GM18907 (cell line): ENCODE data around the gene ZNF391.
"Not testable (repeated sequence)": the region's sequence is repeated elsewhere in the genome, so short reads cannot be mapped to it uniquely, and the experiment has no call there.

Source experiments
- ATAC-seq: cut with Tn5 transposase; IDR thresholded peaks from one replicate; pipeline ENCODE4 v1.9.1; 2021; ENCODE audit warnings: mild to moderate bottlenecking, moderate library complexity; ENCODE audit not compliant: unreplicated experiment

The ZNF391 gene

DNA sequence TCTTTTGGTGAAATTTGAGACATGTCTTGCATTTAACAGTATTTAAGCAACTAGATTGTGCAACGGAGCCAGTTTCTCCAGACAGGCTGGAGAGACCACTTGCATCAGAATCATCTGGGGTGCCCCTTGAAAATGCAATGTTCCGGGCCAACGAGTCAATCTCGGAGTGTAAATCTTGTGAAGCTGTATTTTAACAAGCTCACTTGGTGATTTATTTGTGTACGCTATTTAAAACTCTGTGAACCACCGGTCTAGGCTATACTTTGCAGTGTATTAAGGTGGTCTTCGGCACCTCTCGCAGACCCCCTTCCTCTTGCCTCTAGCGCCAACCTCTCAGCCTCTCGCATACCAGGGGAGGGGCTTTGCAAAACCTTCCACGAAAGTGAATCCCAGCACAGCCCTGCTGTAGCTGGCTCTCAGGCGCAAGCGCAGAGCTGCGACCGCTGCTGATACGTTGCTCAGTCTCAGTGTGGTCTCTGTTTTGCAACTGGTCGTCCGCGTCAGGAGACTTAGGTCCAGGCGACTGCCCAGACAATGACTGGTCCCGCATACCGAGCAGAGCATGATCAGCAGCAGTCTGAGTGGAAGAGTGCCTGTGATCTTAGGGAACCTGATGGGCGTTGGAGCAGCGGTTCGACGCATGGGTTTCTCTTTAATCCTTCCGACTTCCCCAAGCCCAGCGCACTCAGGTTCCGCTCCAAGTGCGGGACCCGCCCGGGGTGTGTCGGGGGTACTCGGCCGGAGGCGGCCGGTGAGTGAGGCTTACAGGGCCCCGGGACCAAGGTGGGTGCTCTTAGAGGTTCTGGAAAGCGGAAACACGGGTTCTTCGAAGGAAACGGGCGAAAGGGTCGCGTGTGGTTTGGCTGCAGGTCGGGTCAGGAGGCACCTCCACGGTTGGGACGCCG is at the start of gene ZNF391:
Gene ZNF391 (plus strand): TSS at position 467 of the 905 bp plus-strand sequence. CDS start 11,612 bp downstream, outside the sequence.
- peak; percentile 89 for ATAC-seq

DNA sequence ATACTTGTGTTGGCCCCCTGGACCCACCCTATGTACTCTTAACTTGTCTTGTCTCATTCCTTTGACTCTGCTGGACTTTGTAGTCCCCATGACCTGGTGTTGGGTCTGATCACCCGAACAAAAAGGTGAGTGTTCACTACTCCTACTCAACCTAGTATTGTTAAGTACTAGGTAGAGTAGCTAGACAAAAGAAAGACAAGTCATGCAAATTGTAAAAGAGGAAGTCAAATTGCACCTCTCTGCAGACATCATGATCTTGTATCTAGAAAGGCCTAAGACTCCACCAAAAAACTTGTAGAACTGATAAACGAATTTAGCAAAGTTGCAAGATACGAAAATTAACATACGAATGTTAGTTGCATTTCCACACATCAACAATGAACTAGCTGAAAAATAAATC is 35.7 kb upstream of the ZNF391 start:
- no peak for ATAC-seq

DNA sequence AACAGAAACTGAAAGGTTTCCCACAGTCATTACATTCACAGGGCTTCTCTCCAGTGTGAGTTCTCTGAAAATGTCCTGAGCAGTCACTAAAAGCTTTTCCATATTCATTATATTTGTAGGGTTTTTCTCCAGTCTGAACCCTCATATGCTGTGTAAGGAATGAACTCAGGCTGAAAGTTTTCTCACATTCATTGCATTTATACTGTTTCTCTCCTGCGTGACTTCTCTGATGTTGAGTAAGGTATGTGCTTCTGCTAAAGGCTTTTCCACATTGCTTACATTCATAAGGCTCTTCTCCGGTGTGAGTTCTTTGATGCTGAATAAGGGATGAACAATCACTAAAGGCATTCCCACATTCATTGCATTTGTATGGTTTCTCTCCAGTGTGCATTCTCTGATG is 29.8 kb upstream of the ZNF391 start:
- no peak for ATAC-seq

DNA sequence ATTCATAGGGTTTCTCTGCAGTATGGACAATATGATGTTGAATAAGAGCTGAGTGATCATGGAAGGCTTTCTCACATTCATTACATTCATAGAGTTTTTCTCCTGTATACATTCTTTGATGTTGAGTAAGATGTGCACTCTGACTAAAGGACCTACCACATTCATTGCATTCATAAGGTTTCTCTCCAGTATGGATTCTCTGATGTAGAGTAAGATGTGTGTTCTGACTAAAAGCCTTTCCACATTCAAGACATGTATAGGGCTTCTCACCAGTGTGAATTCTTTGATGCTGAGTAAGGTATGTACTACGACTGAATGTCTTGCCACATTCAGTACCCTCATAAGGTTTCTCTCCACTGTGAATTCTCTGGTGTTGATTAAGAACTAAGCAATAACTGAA is 29.3 kb upstream of the ZNF391 start:
- ATAC-seq: no peak

GRCh38 chr6:27368202-27368601 is 20.4 kb upstream of the ZNF391 start:
- ATAC-seq: no peak

GRCh38 chr6:27370391-27370790 is 18.2 kb upstream of the ZNF391 start:
- no peak for ATAC-seq

- peak; percentile 85 for ATAC-seq
These were observed 13.5 kb upstream of the ZNF391 start for GRCh38 chr6:27374824-27375612.

DNA sequence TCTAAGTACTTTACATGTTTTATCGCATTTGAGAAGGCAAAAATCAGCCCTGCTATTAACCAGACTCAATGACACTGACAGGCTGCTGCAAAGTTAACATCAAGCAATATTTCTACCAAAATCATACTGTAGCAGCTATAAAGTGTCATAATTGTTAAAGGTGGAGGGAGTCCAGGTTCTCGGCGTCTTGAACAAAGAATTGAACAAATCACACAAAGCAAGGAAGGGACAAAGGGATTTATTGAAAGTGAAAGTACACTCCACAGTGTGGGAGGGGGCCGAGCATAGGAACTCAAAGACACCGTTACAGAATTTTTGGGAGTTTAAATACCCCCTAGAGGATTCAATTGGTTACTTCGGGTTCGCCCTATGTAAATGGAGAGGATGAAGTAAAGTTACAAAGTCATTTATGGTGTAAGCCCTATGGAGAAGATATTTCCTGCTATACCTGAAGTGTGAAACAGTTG is 12.9 kb upstream of the ZNF391 start:
- ATAC-seq: no peak

DNA sequence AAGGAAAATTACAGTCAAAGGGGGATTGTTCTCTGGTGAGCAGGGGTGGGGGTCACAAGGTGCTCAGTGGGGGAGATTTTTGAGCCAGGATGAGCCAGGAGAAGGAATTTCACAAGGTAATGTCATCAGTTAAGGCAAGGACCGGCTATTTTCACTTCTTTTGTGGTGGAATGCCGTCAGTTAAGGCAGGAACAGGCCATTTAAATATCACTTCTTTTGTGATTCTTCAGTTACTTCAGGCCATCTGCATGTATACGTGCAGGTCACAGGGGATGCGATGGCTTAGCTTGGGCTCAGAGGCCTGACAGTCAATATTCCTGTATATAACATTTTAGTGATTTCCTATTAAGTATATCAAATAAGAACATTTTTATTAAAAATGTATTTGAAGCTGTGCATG is 10.2 kb upstream of the ZNF391 start:
- ATAC-seq: not testable (repeated sequence)

GRCh38 chr6:27381001-27381400 is 7.6 kb upstream of the ZNF391 start:
- not testable (repeated sequence) for ATAC-seq

- ATAC-seq: no peak
These were observed 5.5 kb upstream of the ZNF391 start for GRCh38 chr6:27383011-27383410.

GRCh38 chr6:27383481-27383880 is 5.1 kb upstream of the ZNF391 start:
- no peak for ATAC-seq

DNA sequence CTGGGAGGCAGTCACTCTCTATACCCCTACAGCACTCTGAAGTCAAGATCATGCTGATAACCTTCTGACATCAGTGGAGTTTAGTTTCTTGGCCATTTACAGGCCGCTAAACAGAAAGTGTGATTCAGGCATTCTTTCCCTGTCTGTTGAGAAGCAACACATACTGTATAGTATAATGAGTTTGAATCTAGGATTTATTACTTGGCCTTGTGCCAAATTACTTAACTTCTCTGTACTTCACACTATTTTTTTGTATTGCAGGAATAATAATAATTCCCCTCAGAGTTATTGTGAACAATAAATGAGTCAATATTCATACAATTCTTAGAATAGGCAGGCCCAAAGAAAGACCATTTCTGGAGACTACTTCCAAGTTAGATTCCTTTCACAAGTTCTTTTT is 4.1 kb downstream of the ZNF391 start:
- no peak for ATAC-seq

DNA sequence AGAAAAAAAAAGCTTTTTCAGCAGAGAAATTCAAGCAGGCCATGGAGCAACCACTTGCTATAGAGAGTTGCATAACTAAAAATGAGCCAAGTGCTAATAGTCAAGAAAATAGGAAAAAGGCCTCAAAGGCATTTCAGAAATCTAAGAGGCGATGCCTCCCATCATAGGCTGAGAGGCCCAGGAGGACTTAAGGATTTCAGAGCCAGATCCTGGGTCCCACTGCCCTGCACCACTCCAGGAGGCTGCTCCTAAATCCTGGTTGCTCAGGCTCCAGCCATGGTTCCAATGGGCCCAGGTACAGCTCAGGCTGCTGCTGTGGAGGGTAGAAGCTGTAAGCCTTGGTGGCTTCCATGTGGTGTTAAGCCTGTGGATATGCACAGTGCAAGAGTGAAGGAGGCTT is 5.5 kb downstream of the ZNF391 start:
- ATAC-seq: no peak

DNA sequence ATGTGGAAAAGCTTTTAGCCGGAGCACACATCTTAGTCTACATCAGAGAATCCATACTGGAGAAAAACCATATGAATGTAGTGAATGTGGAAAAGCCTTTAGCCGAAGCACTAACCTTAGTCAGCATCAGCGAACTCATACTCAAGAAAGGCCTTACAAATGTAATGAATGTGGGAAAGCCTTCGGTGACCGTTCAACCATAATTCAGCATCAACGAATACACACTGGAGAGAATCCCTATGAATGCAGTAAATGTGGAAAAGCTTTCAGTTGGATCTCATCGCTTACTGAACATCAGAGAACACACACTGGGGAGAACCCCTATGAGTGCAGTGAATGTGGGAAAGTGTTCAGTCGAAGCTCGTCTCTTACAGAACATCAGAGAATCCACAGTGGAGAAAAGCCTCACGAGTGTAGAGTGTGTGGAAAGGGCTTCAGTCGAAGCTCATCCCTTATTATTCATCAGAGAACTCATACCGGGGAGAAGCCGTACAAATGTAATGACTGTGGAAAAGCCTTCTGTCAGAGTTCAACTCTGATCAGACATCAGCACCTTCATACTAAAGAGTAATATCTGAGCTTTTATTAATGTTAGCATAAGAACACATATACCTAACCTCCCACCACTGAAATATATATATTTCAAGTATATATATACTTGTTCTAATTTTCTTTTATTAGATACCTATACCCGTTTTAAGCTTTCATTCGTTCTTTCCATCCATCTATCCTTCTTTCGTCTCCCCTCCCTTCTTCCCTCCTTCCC is 12.5 kb downstream of the ZNF391 start:
- ATAC-seq: no peak

- ATAC-seq: no peak
These were observed 17.5 kb downstream of the ZNF391 start for GRCh38 chr6:27406085-27406484.

GRCh38 chr6:27407153-27407814 is 18.7 kb downstream of the ZNF391 start:
- no peak for ATAC-seq

DNA sequence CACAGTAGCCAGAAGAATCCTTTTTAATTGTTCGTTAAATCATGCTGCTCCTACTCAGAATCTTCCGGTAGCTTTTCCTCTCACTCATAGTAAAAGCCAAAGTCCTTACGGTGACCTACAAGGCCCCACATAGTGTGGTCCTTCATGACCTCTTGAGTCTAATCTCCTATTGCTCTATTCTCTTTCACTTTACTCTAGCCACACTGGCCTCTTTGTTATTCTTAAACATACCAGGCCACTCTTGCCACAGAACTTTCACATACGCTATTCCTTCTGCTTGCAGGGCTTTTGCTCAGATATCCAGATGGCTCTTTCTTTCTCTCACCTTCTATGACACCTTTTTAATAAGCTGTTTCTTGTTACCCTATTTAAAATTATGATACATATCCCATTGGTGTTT is 25.7 kb downstream of the ZNF391 start:
- no peak for ATAC-seq

DNA sequence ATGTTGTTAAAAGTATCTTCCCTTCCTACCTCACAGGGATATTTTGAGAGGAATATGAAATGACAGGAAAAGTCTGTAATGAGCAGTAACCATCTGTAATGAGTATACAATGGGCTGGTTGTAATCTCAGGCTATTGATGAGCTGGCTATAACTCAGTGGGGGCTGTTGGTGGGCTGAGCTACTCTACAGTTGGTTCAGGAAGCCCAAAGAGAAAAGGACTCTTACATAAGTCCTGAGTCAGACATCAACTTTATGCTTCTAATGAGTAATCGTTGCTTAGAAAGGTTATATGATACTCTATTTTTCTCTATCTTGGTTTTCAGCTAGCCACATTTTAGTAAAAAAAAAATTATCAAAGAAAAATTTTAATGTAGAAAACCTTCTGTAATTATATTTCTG is 26.4 kb downstream of the ZNF391 start:
- no peak for ATAC-seq

DNA sequence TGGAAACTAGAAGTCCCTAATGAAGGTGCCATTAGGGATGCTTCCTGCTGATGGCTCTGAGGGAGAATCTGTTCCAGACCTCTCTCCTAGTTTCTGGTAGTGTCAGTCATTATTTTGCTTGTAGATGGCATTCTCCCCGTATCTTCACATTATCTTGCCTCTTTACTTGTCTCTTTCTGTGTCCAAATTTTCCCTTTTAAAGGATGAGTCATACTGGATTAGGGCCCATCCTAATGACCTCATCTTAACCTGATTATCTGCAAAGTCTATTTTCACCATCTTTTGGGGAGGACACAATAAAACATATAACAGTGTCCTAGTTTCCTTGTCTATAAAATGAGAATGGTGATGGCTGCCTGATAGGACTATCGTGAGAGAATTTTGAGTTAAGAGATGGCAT is 27.3 kb downstream of the ZNF391 start:
- no peak for ATAC-seq

DNA sequence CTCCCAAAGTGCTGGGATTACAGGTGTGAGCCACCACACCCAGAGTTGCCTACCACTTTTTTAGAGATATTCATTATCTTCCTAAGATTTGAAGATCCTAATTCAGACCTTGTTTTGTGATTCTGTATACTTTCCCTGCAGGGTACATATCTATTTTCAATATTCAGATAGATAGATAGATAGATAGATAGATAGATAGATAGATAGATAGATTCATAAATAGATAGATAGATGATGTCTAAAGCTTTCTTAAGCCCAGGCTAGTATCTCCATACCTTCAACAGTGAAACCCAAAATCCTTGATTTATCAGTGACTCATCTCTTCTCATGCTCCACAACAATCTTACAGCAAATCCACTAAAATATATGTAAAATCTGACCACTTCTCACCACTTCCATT is 30.8 kb downstream of the ZNF391 start:
- no peak for ATAC-seq
